GM12878 (cell line): ENCODE measurements around the gene UVRAG. TPM values are rescaled to one million over a fixed set of nuclear protein-coding genes. Genes with fewer than 3 reads are reported as not detected.
A peak's percentile ranks its signal among the peaks of the same experiment; 100 is the strongest.

ENCODE experiments used
- ATAC-seq: fragments of 200-7000 bp; cut with Tn5 transposase; 3 replicates; pipeline ENCODE4 v1.9.1; 2020; ENCODE audit warnings: mild to moderate bottlenecking, moderate library complexity
- BruUV-seq: library from RNA; stranded (reverse); fragments of 400-500 nt; replicated peaks from 2 replicates; lab custom pipeline; 2021; lab: Mats Ljungman, UMichigan
- CTCF ChIA-PET: fragments of 300-600 bp; sonication (Branson Sonifier 250); formaldehyde crosslinking; extraction: SDS; loops from one replicate; lab custom pipeline; 2021; ENCODE audit warnings: inconsistent platforms; lab: Yijun Ruan, JAX
- POLR2A ChIA-PET: fragments of 350-600 bp; formaldehyde crosslinking; extraction: SDS; loops from one replicate; lab custom pipeline; 2021; ENCODE audit warnings: inconsistent platforms; lab: Charles Lee
- RAD21 ChIA-PET: fragments of 300-600 bp; sonication (Branson Sonifier 250); formaldehyde crosslinking; loops from one replicate; lab custom pipeline; 2023; ENCODE audit warnings: antibody characterized with exemption; ENCODE audit not compliant: unreplicated experiment; lab: Charles Lee
- SMC1A ChIA-PET: fragments of 300-600 bp; sonication (Branson Sonifier 250); formaldehyde crosslinking; loops from one replicate; lab custom pipeline; 2023; ENCODE audit not compliant: unreplicated experiment, uncharacterized antibody; lab: Charles Lee
- DNase-seq: peaks from one replicate; pipeline ENCODE4 v3.0.0-alpha.2; 2011; ENCODE audit warnings: low read depth, low spot score
- FAIRE-seq: peaks from 3 replicates; lab custom pipeline; 2011; peaks lifted over from hg19 to GRCh38; lab: Jason Lieb, UNC
- H2AFZ ChIP-seq: 2 replicates; pipeline ENCODE4 v1.6.0; 2011; ENCODE audit warnings: low read depth, low read length, control low read depth; ENCODE audit not compliant: control insufficient read depth
- H3K27ac ChIP-seq: 2 replicates; pipeline ENCODE4 v1.5.1; 2011; ENCODE audit warnings: control low read depth; ENCODE audit not compliant: control insufficient read depth, insufficient read depth
- H3K27me3 ChIP-seq, 2 experiments: replicated peaks in 1 of 2; 2 replicates each; pipeline versions ENCODE4 v1.6.0 to v1.6.1; 2011; ENCODE audit warnings: low read length in 1 of 2; ENCODE audit not compliant: control insufficient read depth in 2 of 2, insufficient read depth in 2 of 2
- H3K36me3 ChIP-seq, 2 experiments: 2 replicates each; pipeline ENCODE4 v1.5.1; 2011; ENCODE audit warnings: low read length in 1 of 2; ENCODE audit not compliant: control insufficient read depth in 2 of 2, insufficient read depth in 2 of 2
- H3K4me1 ChIP-seq: 2 replicates; pipeline ENCODE4 v1.6.1; 2011; ENCODE audit warnings: mild to moderate bottlenecking, low read length, moderate library complexity, mixed read lengths; ENCODE audit not compliant: control insufficient read depth, insufficient read depth
- H3K4me2 ChIP-seq: 2 replicates; pipeline ENCODE4 v1.6.0; 2011; ENCODE audit warnings: control low read depth; ENCODE audit not compliant: control insufficient read depth, insufficient read depth
- H3K4me3 ChIP-seq: fragments of 200-600 bp; sonication (generic); 2 replicates; pipeline ENCODE4 v1.5.1; 2016
- H3K79me2 ChIP-seq: 2 replicates; pipeline ENCODE4 v1.6.0; 2011; ENCODE audit warnings: low read length; ENCODE audit not compliant: control insufficient read depth, insufficient read depth
- H3K9ac ChIP-seq: 2 replicates; pipeline ENCODE4 v1.8.0; 2011; ENCODE audit warnings: low read length, control low read depth, mixed read lengths; ENCODE audit not compliant: control insufficient read depth, insufficient read depth
- H3K9me3 ChIP-seq: replicated peaks from 3 replicates; pipeline ENCODE4 v1.5.1; 2011; ENCODE audit warnings: mild to moderate bottlenecking, low read length; ENCODE audit not compliant: control insufficient read depth, insufficient read depth
- H4K20me1 ChIP-seq: 2 replicates; pipeline ENCODE4 v1.6.0; 2011; ENCODE audit not compliant: control insufficient read depth, insufficient read depth
- BHLHE40 ChIP-seq, 2 experiments: fragments of 450-650 bp in 1 of 2; IDR thresholded peaks; 2 replicates each; pipeline ENCODE4 v1.6.1; 2011 to 2017; ENCODE audit warnings: low read depth in 2 of 2, borderline replicate concordance in 1 of 2, improper control_type of control experiment in 1 of 2, low read length in 1 of 2, mild to moderate bottlenecking in 1 of 2
- CTCF ChIP-seq, 3 experiments: IDR thresholded peaks in 2 of 3; conservative IDR thresholded peaks in 1 of 3; 2 replicates each; pipeline ENCODE4 v1.5.1; 2011; ENCODE audit warnings: low read depth in 3 of 3, low read length in 3 of 3, mild to moderate bottlenecking in 3 of 3, control low read depth in 2 of 3, moderate library complexity in 2 of 3, inconsistent platforms in 1 of 3, mixed read lengths in 1 of 3; ENCODE audit not compliant: control insufficient read depth in 2 of 3, insufficient read depth in 1 of 3; ENCODE audit errors: extremely low read depth in 1 of 3
- E2F4 ChIP-seq: IDR thresholded peaks from 2 replicates; pipeline ENCODE4 v1.6.1; 2012; ENCODE audit warnings: low read depth, low read length, improper control_type of control experiment
- HDAC2 ChIP-seq: fragments of 200-600 bp; sonication (generic); IDR thresholded peaks from 2 replicates; pipeline ENCODE4 v1.6.1; 2017
- LARP7 ChIP-seq: fragments of 450-650 bp; IDR thresholded peaks from 2 replicates; pipeline ENCODE4 v1.6.1; 2017; ENCODE audit warnings: mild to moderate bottlenecking
- MXI1 ChIP-seq: fragments of 150-350 bp; IDR thresholded peaks from 2 replicates; pipeline ENCODE4 v1.6.1; 2011; ENCODE audit warnings: low read depth, mild to moderate bottlenecking, inconsistent platforms, low read length, improper control_type of control experiment
- RAD21 ChIP-seq: IDR thresholded peaks from 2 replicates; pipeline ENCODE4 v1.6.1; 2011; ENCODE audit warnings: mild to moderate bottlenecking, low read depth, low read length, moderate library complexity; ENCODE audit not compliant: insufficient read depth
- RB1 ChIP-seq: fragments of 450-650 bp; formaldehyde crosslinking; IDR thresholded peaks from 2 replicates; pipeline ENCODE4 v1.6.1; 2017; ENCODE audit warnings: mild to moderate bottlenecking, borderline replicate concordance
- RBBP5 ChIP-seq: fragments of 200-600 bp; sonication (generic); conservative IDR thresholded peaks from 2 replicates; pipeline ENCODE4 v1.6.1; 2016
- SMARCA5 ChIP-seq: fragments of 450-650 bp; IDR thresholded peaks from 2 replicates; pipeline ENCODE4 v1.6.1; 2017; ENCODE audit warnings: mild to moderate bottlenecking
- SMC3 ChIP-seq: IDR thresholded peaks from 2 replicates; pipeline ENCODE4 v1.6.1; 2011; ENCODE audit warnings: low read length, improper control_type of control experiment, borderline replicate concordance
- TCF7 ChIP-seq: IDR thresholded peaks from 2 replicates; pipeline ENCODE4 v1.6.1; 2014; ENCODE audit warnings: antibody characterized with exemption, borderline replicate concordance
- WGBS: methylation state at CpG from one replicate; pipeline ENCODE4 v1.1.6; 2016; ENCODE audit warnings: low lambda C conversion rate; ENCODE audit not compliant: insufficient replicate concordance, insufficient coverage; ENCODE audit errors: missing lambda C conversion rate; 5-methylcytosine and 5-hydroxymethylcytosine counted together
- in situ Hi-C: fragments of 300-500 bp; cut with MboI; formaldehyde crosslinking; loops from 9 replicates; pipeline ENCODE4 v1.14.3; 2018; ENCODE audit warnings: mixed read lengths
- intact Hi-C: fragments of 100-400 bp; cut with micrococcal nuclease; formaldehyde crosslinking; loops from one replicate; pipeline ENCODE4 v1.14.2; 2022; ENCODE audit not compliant: unreplicated experiment
- polyA plus RNA-seq, 11 experiments: library from polyadenylated mRNA; depleted of rRNA in 4 of 11; unstranded in 6 of 11; stranded (reverse) in 5 of 11; fragments of >200 nt; fragmentation: Nextera tagmentation in 4 of 11; fragmentation: Illumina TruSeq in 1 of 11; extraction: Ambion mirVana in 4 of 11; extraction: Trizol in 1 of 11; gene quantifications; 1 replicate in 1 of 11; 2 replicates in 10 of 11; pipeline versions ENCODE4 v1.2.1 to v1.2.3, GENCODE V29; 2011 to 2016; ENCODE audit warnings: inconsistent platforms in 2 of 11, missing spikeins in 2 of 11, low read depth in 1 of 11
- total RNA-seq, 4 experiments: library from RNA; depleted of rRNA in 3 of 4; stranded (reverse); fragments of >200 nt in 3 of 4; fragmentation: Illumina TruSeq in 1 of 4; extraction: Trizol in 1 of 4; gene quantifications; 2 replicates each; pipeline versions ENCODE4 v1.2.1 to v1.2.3, GENCODE V29; 2013 to 2021

The UVRAG gene
- total and polyA plus RNA-seq, 10 of the 15 experiments (the other 5 are each of a cell fraction or from before 2014, with no cell fraction given): 7.0 to 43.4 (median 37.0) TPM

- CTCF ChIA-PET: interaction anchor here (0.6 to 3.2 kb wide), 69 partner anchors 8 to 606 kb away, joined by 3 to 139 read pairs (median 4); partner anchors contain the start of gene UVRAG
- H3K9ac ChIP-seq: peak overlapping the region; percentile 20; the same call in 1 of the 2 replicates
- peak overlapping the region; percentile 16; the same call in 1 of the 2 replicates for H3K4me3 ChIP-seq
Observed at GRCh38 chr11:76151556-76152085, 336.6 kb downstream of the UVRAG start.

GRCh38 chr11:76152086-76152681 is 337.2 kb downstream of the UVRAG start:
- POLR2A ChIA-PET: interaction anchor here (0.6 to 1.9 kb wide), 6 partner anchors 39 to 279 kb away, joined by 3 to 9 read pairs (median 5); no protein-coding TSS in a partner anchor
- H3K9me3 ChIP-seq: no peaks in the 10 kb centered on the region
- BruUV-seq: no TSS peak
- peak; percentile 66; the same call in 1 of the 2 replicates for TF ChIP-seq LARP7
- TF ChIP-seq RBBP5: no peak
- TF ChIP-seq SMC3: peak; percentile 94
- TF ChIP-seq E2F4: peak; percentile 73
- TF ChIP-seq BHLHE40 (IDR thresholded peaks at IDR 0.05; ENCODE audit: borderline replicate concordance in 1 of 2, low read depth in 2 of 2, low read length in 1 of 2): peak; percentile 60; a peak in 2 of 4 replicates
- TF ChIP-seq CTCF (IDR thresholded peaks at IDR 0.05 in 2 of 3, conservative IDR thresholded peaks at IDR 0.05 in 1 of 3; ENCODE audit: control insufficient read depth in 2 of 3, extremely low read depth in 1 of 3, insufficient read depth in 1 of 3, low read depth in 3 of 3, low read length in 3 of 3): peak; percentile 97 to 99 (median 98); a peak in 5 of 6 replicates
- peak; percentile 94; the same call in 1 of the 2 replicates for TF ChIP-seq SMARCA5
- TF ChIP-seq HDAC2: no peak
- peak; percentile 97 for TF ChIP-seq RAD21
- peak; percentile 100 for TF ChIP-seq RB1

More at GRCh38 chr11:76151556-76152085, 336.6 kb downstream of the UVRAG start:
- Histone ChIP-seq H3K27ac (no peak overlapping the region), H4K20me1 (no peaks in the 10 kb centered on the region), H2AFZ (peak overlapping the region; percentile 91), H3K27me3 (no peaks in the 10 kb centered on the region), H3K79me2 (no peaks in the 10 kb centered on the region), H3K9me3 (no peaks in the 10 kb centered on the region), H3K36me3 (no peaks in the 10 kb centered on the region), H3K4me2 (peak overlapping the region; percentile 95), H3K4me1 (peaks cover 22% of the 10 kb centered on the region)
- ATAC-seq (no peak), FAIRE-seq (no peak), DNase-seq (no peak)
- 66% methylated on average over 5 of the region's 5 CpGs for WGBS
- ChIA-PET SMC1A (interaction anchor here (0.7 to 3.2 kb wide), 37 partner anchors 10 to 520 kb away, joined by 3 to 128 read pairs (median 4); partner anchors contain the start of gene UVRAG), RAD21 (interaction anchor here (0.6 to 2.8 kb wide), 28 partner anchors 11 to 554 kb away, joined by 3 to 75 read pairs (median 5); no protein-coding TSS in a partner anchor), POLR2A (interaction anchor here (0.6 to 1.9 kb wide), 6 partner anchors 39 to 287 kb away, joined by 3 to 7 read pairs (median 4); no protein-coding TSS in a partner anchor)
- intact Hi-C loops (loop anchor here (1.0 to 2.0 kb wide), 3 partner anchors 254 to 429 kb away; no protein-coding TSS in a partner anchor), in situ Hi-C loops (loop anchor here (5.0 kb wide), 2 partner anchors 254 to 344 kb away; no protein-coding TSS in a partner anchor)
- no TSS peak for BruUV-seq
- TF ChIP-seq TCF7: no peak
- TF ChIP-seq MXI1: no peak

More at GRCh38 chr11:76152086-76152681, 337.2 kb downstream of the UVRAG start:
- peak; percentile 94 for FAIRE-seq
- H3K4me2 ChIP-seq: peak overlapping the region; percentile 95
- SMC1A ChIA-PET: interaction anchor here (0.6 to 3.2 kb wide), 43 partner anchors 10 to 520 kb away, joined by 3 to 128 read pairs (median 4); partner anchors contain the start of gene UVRAG
- intact Hi-C loops: loop anchor here (1.0 to 2.0 kb wide), 3 partner anchors 255 to 429 kb away; no protein-coding TSS in a partner anchor
- H3K27ac ChIP-seq: peak overlapping the region; percentile 27
- RAD21 ChIA-PET: interaction anchor here (0.6 to 2.8 kb wide), 29 partner anchors 11 to 554 kb away, joined by 3 to 75 read pairs (median 5); no protein-coding TSS in a partner anchor
- no peaks in the 10 kb centered on the region for H3K79me2 ChIP-seq
- H4K20me1 ChIP-seq: no peaks in the 10 kb centered on the region
- H3K36me3 ChIP-seq: no peaks in the 10 kb centered on the region
- no peaks in the 10 kb centered on the region for H3K27me3 ChIP-seq
- H3K4me3 ChIP-seq: peak overlapping the region; percentile 66
- in situ Hi-C loops: loop anchor here (5.0 kb wide), 2 partner anchors 255 to 345 kb away; no protein-coding TSS in a partner anchor
- ATAC-seq: peak; percentile 87
- whole genome bisulfite sequencing: 4% methylated on average over 30 of the region's 30 CpGs
- CTCF ChIA-PET: interaction anchor here (0.6 to 3.2 kb wide), 78 partner anchors 8 to 606 kb away, joined by 3 to 139 read pairs (median 4); partner anchors contain the start of gene UVRAG
- peaks cover 22% of the 10 kb centered on the region for H3K4me1 ChIP-seq
- DNase-seq: peak; percentile 60
- peak overlapping the region; percentile 91 for H2AFZ ChIP-seq
- H3K9ac ChIP-seq: peak overlapping the region; percentile 76
